GM19467 (cell line): ENCODE measurements around the gene KIAA1671.
"Not testable (repeated sequence)": the region's sequence is repeated elsewhere in the genome, so short reads cannot be mapped to it uniquely, and the experiment has no call there.

ENCODE experiments used
- ATAC-seq: cut with Tn5 transposase; IDR thresholded peaks from one replicate; pipeline ENCODE4 v1.9.1; 2021; ENCODE audit warnings: mild to moderate bottlenecking, moderate library complexity; ENCODE audit not compliant: unreplicated experiment

The KIAA1671 gene

DNA sequence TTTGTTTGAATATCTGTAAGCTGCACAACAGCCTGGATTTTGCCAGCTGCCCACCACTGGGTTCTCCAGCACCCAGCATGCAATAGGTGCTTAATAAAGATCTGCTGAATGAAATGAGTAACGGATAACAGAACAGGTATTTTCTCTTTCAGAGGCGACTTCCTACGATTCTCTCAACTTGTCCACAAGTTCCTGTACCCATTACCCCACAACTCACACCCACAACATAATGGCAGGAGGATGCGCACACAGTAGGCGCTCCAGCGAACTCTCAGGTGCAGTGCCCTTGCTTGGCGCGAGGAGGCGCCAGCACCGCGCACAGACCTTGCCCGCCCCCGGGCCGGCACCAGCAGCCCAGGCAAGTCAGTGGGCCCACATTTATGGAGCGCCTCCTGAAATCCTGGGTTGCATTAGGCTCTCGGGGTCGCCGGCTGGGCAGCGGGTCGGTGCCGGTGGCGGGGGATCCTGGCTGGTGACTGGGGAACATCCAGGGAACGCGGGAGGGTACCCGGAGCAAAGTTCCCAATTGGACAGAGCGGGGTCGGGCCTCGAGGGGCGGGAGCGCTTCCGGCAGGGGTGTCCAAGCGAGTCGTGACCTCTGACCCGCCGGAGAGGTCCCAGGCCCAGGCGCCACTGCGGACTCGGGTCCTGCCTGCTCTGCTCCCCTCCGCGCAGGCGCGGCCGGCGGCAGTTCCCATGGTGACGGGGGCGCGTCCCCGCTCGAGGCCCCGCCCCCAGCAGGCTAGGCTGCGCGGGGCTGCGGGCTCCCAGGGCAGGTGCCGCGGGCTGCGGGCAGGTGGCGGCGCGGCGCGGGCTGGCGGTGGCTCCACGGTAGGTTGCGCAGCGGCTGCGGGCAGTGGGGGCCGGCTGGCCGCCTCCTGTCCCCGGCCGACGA lies at the start of gene KIAA1671:
Gene KIAA1671 (plus strand): TSS at position 775 of the 895 bp plus-strand sequence. CDS start 75,284 bp downstream, outside the sequence.
- no peak for ATAC-seq

- no peak for ATAC-seq
Measured at GRCh38 chr22:24905909-24906308, 46.6 kb upstream of the KIAA1671 start.

- ATAC-seq = not testable (repeated sequence)
Measured at GRCh38 chr22:24907101-24907500, 45.4 kb upstream of the KIAA1671 start.

DNA sequence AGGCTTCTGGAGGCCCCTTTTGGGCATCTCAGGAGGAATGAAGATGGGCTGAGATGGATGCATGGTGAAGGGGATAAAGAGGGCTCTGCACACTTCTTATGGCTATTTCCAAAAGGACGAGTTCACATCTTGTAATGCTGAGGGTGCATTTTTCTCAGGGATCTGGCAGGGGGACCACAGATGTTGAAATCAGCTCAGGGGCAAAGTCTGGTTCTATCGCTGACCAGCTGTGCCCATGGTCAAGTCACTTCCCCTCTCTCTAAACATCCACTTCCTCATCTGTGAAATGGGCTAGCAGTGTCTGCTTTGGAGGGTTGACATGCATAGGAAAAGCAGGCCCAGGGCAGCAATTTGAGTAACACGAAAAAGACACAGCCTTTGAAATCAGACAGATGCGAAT lies 32.5 kb upstream of the KIAA1671 start:
- ATAC-seq = no peak

GRCh38 chr22:24925586-24926427 lies 26.7 kb upstream of the KIAA1671 start:
- ATAC-seq = no peak

- no peak for ATAC-seq
Measured at GRCh38 chr22:24926428-24926725, 26.1 kb upstream of the KIAA1671 start.

- no peak for ATAC-seq
Measured at GRCh38 chr22:24926849-24927579, 25.5 kb upstream of the KIAA1671 start.

DNA sequence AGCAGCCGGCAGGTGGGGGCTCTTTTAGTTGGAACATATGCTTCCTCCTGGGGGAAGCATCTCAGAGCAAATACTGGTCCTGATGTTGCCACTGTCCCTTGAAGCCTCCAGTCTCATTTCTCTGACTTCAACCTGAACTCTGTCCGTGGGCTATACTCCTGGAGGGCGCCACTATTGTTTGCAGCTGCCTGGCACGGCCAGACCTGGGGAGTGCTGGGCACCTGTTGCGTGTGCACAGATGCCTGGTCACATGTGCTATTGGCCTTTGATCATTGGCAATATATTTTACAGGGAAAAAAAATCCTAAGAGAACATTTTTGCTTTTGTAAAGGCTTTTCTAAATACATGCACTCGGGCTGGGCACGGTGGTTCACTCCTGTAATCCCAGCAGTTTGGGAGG lies 24.2 kb upstream of the KIAA1671 start:
- ATAC-seq = no peak

- ATAC-seq = no peak
Measured at GRCh38 chr22:24930678-24931077, 21.8 kb upstream of the KIAA1671 start.

DNA sequence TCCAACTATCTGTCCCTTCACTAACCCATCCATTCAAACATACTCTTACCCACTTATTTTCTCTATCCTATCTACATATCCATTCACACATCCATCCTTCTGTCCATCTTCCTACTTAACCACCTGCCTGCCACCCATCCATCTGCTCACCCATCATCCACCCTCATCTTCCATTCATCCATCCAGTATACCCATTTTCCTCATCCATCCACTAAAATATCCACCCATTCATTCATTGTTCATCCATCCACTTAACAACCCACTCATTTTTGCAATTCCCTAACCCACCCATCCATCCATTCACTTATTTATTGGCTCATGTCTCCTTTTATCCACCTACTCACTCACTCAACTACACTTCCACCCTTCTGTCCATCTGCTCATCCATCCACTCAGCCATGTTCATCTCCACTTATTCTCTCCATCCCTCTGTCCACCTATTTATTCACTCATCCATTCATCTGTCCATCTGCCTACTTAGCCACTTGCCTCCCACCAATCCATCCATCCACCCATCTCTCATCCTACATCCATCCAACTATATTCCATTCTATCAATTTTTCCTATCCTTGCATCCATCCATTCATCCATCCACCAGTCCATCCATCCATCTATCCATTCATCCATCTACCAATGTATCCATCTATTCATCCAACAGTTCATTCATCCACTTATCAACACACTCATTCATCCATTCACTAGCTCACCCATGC lies 16.6 kb upstream of the KIAA1671 start:
- no peak for ATAC-seq

GRCh38 chr22:24937114-24937513 lies 15.4 kb upstream of the KIAA1671 start:
- no peak for ATAC-seq

DNA sequence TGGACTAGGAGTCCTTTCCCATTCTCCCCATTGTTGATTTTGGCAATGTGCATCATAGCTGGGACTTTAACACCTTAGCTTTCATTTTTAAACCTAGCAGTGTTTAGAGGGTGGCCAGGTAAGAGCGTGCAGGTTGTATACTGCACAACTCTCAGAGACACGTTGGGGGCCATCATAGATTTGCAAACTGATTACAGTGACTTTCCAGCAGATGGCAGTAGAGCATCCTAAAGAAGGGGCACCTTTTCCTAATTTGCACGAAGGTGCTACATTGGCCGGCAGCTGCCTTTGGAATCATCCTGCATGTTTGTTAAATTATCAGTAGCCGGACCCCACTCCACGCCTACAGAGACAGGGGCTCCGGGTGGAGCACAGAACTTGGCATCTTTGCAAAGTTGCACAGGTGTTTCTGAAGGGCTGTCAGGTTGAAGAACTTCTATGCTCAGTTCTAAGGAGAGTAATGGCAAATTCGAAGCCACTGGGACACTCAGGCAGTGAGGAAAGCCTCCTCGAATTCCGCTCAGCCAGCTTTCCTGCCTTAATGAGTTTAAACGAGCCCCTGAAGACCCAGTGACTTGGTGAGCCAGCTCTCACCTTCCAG lies 13.7 kb upstream of the KIAA1671 start:
- ATAC-seq = no peak

GRCh38 chr22:24942301-24942700 lies 10.2 kb upstream of the KIAA1671 start:
- ATAC-seq = no peak

DNA sequence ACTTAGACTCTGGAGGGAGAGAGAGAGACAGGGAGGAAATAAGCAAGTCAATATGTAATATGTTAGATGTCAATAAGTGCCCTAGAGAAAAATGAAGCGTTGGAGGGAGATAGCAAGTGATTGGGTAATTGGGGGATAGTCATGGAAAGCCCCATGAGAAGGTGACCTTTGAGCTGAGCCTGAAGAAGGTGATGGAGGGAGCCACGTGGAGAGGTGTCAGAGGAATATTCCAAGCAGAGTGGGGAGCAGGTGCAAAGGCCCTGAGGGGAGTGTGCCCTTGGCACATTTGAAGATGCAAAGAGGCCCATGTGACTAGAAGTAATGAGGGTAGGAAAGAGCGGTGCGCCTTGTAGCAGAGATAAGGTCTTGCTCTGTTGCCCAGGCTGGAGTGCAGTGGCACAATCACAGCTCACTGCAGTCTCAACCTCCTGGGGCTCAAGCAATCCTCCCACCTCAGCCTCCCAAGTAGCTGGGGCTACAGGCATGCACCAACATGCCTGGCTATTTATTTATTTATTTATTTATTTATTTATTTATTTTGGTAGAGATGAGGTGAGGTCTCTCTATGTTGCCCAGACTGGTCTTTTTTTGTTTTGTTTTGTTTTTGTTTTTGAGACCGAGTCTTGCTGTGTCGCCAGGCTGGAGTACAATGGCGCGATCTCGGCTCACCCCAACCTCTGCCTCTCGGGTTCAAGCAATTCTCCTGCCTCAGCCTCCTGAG lies 8.1 kb upstream of the KIAA1671 start:
- ATAC-seq = no peak

GRCh38 chr22:24945430-24945829 lies 7.1 kb upstream of the KIAA1671 start:
- no peak for ATAC-seq

DNA sequence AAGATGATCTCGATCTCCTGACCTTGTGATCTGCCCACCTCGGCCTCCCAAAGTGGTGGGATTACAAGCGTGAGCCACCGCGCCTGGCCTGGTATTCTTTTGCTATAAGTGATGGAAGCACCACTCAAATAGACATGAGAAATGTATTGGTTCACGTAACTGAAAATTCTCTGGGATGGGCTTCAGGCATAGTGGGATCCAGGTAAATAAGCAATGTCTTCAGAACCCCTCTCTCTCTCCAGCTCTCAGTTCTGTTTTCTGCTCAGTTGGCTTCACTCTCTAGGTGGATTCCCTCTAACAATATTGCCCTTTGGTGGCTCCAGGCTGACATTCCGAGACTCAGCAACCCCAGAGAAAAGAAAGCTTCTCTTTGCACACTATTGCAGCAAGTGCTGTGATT lies 5.1 kb upstream of the KIAA1671 start:
- no peak for ATAC-seq

DNA sequence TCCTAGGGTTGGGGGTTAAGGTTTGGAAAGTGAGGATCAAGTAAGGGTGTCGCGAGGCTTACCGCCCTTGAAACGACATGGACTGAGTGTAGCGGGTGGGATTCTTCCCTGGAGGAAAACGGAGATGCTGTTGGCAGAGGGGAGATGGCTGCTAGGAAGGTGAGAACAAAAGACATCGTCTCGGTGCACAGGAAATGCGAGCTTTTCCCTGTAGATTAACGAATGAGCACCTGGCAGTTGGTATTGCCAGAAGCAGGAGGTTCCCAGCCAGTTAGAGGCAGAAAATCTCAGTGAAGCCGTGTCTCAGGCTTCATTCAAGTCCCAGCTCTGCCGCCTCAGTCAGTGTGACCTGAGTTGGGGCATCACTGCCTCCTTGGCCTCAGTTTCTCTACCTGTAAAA lies 4.6 kb upstream of the KIAA1671 start:
- no peak for ATAC-seq

- no peak for ATAC-seq
Measured at GRCh38 chr22:24948356-24949202, 3.9 kb upstream of the KIAA1671 start.
